COLO829 (cell line): Measurements from ENCODE around the gene OCA2.

Experiments
- DNase-seq: peaks from one replicate; pipeline ENCODE4 v3.0.0; 2012; ENCODE audit warnings: low spot score

Gene OCA2

DNA sequence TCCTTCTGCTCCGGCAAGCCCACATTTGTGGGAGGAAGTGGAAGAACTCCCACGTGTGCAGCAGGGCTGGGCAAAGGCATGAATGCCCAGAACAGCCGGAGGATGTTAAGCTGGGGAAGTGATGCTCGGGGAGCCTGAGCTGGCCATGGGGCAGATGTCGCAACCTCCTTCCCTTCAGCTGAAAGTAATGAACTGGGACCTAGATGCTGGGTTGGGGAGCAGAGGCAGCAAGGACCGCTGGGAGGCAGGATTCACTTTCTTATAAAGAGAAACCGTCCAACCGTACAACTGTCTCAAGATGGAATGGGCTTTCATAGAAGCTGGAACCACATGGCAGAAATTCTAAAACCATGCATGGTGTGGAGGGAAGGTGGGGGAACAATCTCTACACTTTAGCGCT is 290.9 kb downstream of the OCA2 start:
- no peak for DNase-seq

GRCh38 chr15:27807335-27807734 is 291.8 kb downstream of the OCA2 start:
- no peak for DNase-seq

GRCh38 chr15:27806396-27806795 is 292.7 kb downstream of the OCA2 start:
- no peak for DNase-seq

DNA sequence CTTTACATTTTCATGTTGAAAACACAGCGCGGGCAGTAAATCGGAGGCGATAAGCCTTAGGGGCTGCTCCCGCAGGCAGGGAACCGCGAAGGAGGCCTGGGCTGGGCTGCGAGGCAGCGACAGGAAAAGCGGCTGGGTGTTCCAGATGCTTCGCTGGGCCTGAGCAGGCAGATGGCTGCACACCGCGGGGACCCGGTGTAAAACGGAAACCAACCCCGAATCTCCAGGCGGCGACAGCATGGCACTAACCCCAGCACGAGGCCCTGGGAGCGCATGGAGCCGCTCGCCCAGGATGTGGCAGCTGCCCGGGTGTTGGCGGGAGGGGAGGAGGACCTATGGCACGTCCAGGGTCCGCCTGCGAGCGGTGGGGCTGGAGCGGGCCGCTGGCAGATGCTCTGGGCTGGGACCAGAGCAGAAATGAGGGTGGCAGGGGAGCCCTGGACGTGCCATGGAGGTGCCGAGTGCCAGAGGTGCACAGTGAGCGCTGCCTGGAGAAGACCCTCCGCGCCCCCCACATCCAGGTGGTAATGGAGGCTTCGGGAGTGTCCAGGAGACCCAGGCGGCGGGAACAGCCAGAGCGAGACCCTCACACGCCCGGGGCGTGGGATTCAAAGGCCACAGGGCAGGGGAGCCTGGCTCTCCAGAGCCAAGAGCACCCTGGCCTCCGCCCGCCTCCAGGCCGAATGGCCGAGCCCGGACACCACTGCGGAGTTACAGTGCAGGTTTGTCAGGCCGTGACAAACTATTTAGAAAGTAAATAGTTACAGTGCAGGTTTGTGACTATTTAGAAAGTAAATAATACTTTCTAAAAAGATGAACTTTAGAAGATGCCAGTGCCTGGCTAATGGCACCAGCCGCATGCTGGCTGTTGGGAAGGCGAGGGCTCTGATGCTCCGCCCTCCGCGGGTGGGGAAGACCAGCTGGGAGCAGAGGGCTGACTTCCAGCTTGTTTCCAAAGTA is 293.6 kb downstream of the OCA2 start:
- no peak for DNase-seq

DNA sequence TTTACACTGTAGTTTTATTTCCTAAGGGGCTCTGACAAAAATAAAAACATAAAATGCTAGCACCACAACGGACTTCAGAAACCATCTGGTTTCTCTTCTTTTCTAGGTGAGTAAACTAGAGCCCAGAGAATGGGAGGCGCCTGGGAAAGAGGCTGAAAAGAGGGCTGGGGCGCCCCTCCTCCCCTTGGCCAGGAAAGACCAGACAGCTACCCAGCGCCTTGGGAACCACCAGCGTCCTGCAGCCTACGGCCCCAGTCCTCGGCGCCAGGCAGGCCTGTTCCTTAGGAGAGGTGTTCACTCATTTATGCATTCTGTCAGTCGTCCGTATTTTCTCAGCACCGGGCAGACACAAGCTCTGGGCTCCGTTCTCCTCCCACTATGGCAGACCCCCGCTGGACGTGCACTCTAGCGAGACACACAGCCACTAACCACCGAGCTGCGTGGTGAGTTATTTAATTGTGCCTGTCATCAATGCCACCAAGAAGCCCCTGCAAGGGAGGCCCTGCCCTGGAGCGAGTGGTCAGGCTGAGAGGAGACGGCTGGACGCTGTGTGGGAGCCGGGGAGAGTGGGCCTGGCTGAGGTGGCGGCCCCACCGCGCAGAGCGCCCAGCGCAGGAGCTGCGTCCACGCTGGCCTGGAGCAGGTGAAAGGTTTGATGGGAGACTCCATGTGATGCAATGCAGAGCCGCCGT is 294.4 kb downstream of the OCA2 start:
- no peak for DNase-seq

GRCh38 chr15:27798807-27799206 is 300.3 kb downstream of the OCA2 start:
- no peak for DNase-seq

DNA sequence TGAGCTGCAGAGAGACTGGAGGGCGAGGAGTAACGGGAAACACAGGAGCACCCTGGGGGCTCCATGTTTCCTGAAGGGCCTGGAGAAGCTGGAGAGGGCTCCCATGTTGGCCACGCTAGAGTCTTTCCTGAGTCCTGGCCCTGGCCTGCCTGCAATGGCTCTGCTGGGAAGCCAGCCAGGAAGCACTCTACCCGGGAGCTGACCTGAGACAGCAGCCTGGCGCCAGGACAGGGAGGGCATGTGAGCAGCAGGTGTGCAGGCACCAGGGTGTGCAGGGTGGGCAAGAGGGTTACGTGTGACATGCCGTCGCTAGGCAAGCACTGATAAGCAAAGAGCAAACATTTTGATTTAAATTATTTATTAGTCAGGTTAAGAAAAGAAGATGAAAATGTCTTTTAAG is 301.4 kb downstream of the OCA2 start:
- DNase-seq: no peak

- no peak for DNase-seq
These were observed 302.5 kb downstream of the OCA2 start for GRCh38 chr15:27796405-27797320.

DNA sequence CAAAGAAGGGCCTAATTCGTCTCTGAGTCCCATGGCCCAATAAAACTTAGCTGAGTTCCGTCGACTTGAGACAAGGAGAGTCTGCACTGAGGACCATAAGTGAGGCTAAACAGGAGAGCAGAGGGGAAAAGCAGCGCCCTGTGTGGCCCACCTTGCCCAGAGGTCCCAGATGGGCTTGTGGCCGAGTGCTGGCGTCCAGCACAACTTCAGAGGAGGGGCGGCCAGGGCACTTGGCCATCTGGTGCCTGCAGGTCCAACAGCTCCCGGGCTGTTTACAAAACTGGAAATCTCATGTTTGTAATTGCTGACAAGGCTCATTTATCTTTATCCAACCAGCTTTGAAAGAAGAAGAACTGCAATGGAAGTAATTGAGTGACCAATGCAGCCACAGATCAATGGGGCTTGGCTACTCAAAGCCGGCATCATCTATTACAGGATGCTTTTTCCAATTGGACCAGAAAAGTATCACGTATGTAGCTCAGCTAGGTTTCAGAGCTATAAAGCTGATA is 306.3 kb downstream of the OCA2 start:
- DNase-seq: no peak

DNA sequence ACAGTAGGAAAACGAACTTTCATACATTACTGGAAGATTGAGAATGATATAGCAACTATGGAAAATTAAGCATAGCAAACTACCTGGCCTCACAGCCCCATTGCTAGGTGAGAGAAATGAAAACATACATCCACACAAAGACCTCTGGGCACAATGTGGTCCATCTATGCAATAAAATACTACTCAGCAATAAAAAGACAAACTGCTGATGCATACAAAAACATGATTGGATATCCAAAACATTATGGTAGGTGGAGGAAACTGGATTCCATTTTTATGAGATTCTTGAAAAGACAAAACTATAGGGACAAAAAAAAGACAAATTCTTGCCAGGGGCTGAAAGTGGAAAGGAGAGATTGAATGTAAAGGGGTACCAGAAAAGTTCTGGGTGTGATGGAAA is 308.8 kb downstream of the OCA2 start:
- DNase-seq: no peak

DNA sequence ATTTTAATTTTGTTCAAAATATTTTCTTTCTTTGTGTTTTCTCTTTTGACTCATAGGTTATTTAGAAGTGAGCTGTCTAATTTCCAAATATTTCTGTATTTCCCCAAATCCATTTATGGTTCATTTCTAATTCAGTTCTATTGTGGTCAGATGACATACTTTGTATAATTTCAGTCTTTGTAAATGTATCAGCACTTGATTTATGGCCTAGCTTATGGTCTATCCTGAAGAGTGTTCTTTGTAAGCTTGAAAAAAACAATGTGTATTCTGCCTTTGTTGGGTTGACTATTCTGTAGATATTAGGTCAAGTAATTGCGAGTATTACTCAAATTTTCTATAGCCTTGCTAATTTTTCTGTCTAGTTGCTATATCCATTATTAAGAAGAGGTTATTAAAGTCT is 311.2 kb downstream of the OCA2 start:
- DNase-seq: no peak

DNA sequence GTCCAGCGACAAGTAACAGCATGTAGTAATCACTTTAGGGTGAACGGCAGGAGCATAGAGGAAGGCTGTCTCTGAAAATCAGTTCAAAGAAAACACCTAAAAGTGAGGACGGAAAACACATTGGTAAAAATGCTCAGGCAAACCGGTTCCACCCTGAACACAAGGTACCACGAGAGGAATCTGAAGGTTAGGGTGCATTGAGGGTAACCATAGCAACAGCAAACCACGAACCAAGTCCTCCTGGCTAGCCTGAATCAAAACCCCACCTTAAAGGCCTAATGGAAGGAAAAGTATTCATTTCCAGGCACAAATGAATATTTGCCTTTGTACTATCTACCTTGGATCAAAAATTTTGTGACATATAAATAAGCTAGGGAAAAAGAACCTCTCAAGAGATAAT is 315.0 kb downstream of the OCA2 start:
- no peak for DNase-seq

GRCh38 chr15:27783678-27784077 is 315.4 kb downstream of the OCA2 start:
- DNase-seq: no peak

GRCh38 chr15:27782125-27782524 is 317.0 kb downstream of the OCA2 start:
- DNase-seq: no peak

DNA sequence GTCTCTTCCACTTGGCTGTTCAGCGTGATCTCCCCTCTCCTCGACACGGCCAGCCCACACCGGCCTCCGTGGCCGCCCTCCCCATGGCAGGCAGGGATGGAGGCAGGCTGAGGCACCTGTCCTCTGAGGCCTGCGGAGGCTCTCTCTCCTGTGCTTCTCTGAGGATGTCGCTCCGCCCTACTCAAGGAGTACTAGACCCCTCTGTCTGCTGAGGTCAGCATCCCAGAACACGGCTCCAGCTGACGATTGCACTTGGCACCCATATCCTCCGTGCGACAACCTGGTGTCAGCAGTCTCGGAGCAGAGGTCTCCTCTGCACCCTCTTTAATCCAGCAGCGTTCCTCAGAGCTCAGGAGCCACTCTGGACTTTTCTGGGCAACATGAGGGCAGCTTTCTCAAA is 322.6 kb downstream of the OCA2 start:
- no peak for DNase-seq

DNA sequence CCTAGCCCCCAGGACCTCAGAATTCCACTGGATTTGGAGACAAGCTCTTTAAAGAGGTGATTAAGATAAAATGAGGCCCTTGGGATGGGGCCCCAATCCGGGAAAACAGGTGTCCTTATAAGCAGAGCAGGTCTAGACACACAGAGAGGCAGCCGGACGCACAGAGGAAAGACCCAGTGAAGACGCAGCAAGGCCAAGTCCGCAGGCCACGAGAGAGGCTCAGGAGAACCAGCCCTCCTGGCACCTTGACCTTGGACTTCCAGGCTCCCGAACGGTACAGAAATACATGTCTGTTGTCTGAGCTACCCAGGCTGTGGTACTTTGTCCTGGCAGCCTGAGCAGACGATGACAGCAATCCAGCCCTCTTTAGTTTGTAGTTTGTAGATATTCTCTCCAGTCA is 324.5 kb downstream of the OCA2 start:
- no peak for DNase-seq

DNA sequence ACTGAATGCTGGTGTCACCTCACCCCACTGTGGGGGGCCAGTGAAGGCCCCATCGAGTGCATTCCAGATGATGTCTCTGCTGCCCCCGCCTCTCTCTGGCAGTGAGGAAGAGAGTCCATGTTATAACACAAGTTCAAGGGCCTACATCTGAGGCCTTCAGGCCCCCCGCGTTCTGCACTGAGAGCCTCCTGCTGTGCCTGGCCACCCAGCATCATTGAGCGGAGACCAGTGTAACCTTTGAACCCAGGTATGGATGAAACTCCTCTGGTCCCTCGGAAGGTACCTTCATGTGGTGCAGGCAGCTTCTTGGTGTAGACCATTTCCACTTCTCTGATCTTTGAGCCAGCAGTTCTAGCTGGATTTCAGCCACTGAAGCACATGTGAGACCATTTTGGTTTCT is 324.9 kb downstream of the OCA2 start:
- no peak for DNase-seq

DNA sequence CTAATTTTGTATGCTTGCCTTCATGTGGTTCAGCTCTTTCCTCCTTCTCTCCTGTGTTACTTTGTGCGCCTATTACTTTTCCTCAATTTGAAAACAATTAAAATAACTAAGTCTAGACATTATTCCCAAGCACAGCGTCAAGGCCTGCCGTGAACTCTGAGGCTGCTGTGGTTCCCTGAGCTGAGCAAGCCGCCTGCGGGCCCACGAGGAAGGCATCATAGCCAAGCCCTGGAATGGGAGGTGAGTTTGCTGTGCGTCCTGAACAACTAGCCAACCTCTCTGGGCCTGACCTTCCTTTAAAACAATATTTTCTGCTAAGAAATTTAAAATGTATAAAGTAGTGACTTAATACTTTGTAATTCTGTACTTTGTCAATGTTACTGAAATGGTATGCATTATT is 327.2 kb downstream of the OCA2 start:
- no peak for DNase-seq

DNA sequence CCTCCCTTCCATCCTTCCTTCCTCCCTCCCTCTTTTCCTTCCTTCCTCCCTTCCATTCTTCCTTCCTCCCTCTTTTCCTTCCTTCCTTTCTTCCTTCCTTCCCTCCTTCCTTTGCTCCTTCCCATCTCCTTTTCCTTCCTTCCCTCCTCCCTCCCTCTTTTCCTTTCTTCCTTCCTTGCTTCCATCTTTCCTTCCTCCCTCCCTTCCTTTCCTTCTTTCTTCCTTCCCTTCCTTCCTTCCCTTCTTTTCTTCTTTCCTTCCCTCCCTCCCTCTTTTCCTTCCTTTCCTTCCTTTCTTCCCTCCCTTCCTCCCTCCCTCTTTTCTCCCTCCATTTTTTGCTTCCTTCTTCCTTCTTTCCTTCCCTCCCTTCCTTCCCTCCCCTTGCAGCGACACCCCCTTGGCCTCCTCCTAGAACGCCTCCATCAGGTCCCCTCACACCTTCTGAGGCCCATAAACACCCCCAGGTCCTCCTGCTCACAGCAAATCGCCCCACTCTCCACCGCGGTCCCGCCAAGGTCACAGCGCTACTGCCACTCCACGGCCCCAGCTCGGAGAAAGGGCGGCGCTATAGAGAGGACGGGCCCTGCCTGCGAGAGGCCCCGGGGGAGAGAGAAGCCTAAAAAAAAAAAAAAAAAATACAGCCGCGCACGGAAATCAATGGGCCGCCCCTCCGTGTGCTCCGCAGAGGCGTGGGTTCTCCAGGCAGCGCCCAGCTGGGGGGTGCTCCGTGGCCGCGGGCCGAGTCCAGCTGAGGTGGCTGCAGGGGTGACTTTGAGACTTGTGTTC is 328.2 kb downstream of the OCA2 start:
- DNase-seq: no peak

GRCh38 chr15:27770086-27770607 is 329.0 kb downstream of the OCA2 start:
- no peak for DNase-seq

GRCh38 chr15:27769652-27770051 is 329.5 kb downstream of the OCA2 start:
- DNase-seq: no peak
